ENCODE results near the gene RPS16.
"Not testable (repeated sequence)": the region's sequence is repeated elsewhere in the genome, so short reads cannot be mapped to it uniquely, and the experiment has no call there.

The RPS16 gene

DNA sequence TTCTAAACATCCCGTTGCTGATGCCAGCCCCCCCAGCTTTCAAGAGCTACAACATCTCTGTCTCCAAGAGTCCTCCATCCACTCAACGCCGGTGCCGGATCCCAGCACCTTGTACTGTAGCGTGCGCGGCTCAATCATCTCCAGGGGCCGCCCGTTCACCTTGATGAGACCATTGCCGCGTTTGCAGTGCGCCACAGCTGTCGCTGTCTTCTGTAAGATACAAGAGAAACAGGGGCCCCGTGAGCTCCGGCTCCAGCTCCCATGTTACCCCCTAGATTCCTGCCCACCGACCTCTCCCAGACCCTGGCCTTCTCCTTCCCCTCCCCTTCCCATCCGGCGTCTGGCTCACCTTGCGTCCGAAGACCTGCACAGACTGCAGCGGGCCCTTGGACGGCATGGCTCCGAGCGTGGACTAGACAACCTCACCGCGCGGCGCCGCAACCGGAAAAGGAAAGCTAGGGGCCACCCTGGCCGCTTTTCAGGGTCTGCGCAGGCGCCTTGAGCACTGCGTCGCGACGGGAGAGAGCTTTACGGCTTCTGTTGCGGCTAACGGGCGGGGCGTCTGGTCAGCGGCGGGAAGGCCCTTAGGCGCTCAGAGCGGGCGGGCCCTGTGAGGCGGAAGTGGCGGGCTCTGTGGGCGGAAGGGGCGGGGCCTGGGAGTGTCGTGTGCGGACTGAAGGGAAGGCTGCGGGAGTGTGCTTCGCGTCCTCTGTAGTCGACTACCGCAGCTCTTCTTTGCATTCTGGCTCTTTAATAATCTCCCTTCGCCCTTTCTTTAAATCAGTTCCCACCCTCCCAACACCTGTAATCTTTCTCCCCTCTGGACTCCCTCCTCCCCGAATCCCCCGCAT lies at the start of gene RPS16:
Gene RPS16, minus strand, starts transcription at position 451 of the 851 bp plus-strand sequence. Its CDS starts 54 bp downstream, at position 397.
- peak within 1 kb of the TSS; percentile 83 for H3K27ac ChIP-seq (ENCODE audit: low read length)
- H3K4me1 ChIP-seq (ENCODE audit: control insufficient read depth, low read depth, low read length) = no peaks in the 10 kb centered on the region
- H3K9ac ChIP-seq (ENCODE audit: low read length) = peak within 1 kb of the TSS; percentile 97
- no peaks in the 10 kb centered on the region for H3K27me3 ChIP-seq (ENCODE audit: control insufficient read depth, insufficient read depth, low read length)
- peaks cover 26% of the 10 kb centered on the region for H3K36me3 ChIP-seq (ENCODE audit: control insufficient read depth, low read depth, low read length)
- H3K4me3 ChIP-seq (ENCODE audit: low read length) = peak within 1 kb of the TSS; percentile 98
- H3K9me3 ChIP-seq (ENCODE audit: control insufficient read depth, low read depth, low read length) = no peaks in the 10 kb centered on the region

DNA sequence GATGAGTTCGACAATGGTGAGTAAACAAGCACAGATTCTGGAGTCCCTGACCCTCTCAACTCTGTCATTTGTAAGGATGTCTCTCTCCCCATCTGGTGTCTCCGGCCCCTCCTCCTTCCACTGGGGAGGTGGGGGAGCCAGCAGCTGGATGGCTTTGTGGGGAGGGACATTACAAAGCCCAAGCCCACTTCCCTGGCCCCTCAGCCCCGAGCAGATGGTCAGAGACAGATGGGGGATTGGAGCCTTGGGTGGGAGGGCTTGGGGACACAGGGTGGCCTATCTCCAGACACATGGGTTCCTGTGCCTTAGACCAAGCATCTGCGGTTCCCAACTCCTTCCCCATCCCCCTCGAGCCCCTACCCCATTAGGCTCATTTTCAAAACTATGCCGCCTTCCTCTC lies 47.4 kb upstream of the RPS16 start:
- Histone ChIP-seq H3K27ac (ENCODE audit: low read length) (no peak overlapping the region), H3K4me3 (ENCODE audit: low read length) (no peak overlapping the region), H3K9ac (ENCODE audit: low read length) (no peak overlapping the region), H3K36me3 (ENCODE audit: control insufficient read depth, low read depth, low read length) (peaks cover 38% of the 10 kb centered on the region), H3K9me3 (ENCODE audit: control insufficient read depth, low read depth, low read length) (no peaks in the 10 kb centered on the region), H3K27me3 (ENCODE audit: control insufficient read depth, insufficient read depth, low read length) (no peaks in the 10 kb centered on the region), H3K4me1 (ENCODE audit: control insufficient read depth, low read depth, low read length) (peaks cover 6% of the 10 kb centered on the region)

DNA sequence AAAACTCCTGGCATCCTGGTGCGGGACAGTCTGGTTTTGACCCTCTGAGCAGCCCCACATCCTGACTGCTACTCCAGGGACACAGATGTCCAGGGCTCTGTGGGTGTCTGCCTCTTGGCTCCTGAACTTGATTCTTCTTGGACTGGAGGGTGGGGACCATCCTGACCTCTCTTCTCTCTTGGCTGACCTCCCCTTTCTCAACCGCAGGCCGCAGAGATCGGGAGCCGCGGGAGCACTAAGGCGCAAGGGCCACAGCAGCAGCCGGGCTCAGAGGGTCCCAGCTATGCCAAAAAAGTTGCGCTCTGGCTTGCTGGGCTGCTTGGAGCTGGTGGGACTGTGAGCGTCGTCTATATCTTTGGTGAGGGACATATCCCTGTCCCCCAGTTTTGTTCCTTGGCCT lies 45.9 kb upstream of the RPS16 start:
- Histone ChIP-seq H3K27me3 (ENCODE audit: control insufficient read depth, insufficient read depth, low read length) (no peaks in the 10 kb centered on the region), H3K9ac (ENCODE audit: low read length) (peak overlapping the region; percentile 99), H3K27ac (ENCODE audit: low read length) (peak overlapping the region; percentile 91), H3K36me3 (ENCODE audit: control insufficient read depth, low read depth, low read length) (peaks cover 29% of the 10 kb centered on the region), H3K4me1 (ENCODE audit: control insufficient read depth, low read depth, low read length) (peaks cover 6% of the 10 kb centered on the region), H3K4me3 (ENCODE audit: low read length) (peak overlapping the region; percentile 90), H3K9me3 (ENCODE audit: control insufficient read depth, low read depth, low read length) (no peaks in the 10 kb centered on the region)

DNA sequence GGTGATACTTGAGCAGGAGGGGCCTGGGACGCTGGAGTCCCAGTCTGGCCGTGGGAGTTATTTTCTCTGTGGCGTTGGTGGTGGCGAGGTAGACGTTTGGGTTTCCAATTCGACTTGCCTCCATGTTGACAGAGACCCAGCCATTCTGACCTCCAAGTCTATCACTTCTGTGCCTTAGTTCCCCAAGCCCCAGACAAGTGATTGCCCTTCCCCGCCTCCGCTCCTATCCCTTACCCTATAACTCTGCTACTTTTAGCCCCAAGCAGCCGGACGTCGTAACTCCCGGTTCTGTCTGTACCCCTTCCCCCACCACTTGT lies 45.4 kb upstream of the RPS16 start:
- Histone ChIP-seq H3K4me3 (ENCODE audit: low read length) (peak overlapping the region; percentile 90), H3K9me3 (ENCODE audit: control insufficient read depth, low read depth, low read length) (no peaks in the 10 kb centered on the region), H3K9ac (ENCODE audit: low read length) (peak overlapping the region; percentile 99), H3K4me1 (ENCODE audit: control insufficient read depth, low read depth, low read length) (peaks cover 6% of the 10 kb centered on the region), H3K36me3 (ENCODE audit: control insufficient read depth, low read depth, low read length) (peaks cover 28% of the 10 kb centered on the region), H3K27ac (ENCODE audit: low read length) (peak overlapping the region; percentile 91), H3K27me3 (ENCODE audit: control insufficient read depth, insufficient read depth, low read length) (no peaks in the 10 kb centered on the region)

DNA sequence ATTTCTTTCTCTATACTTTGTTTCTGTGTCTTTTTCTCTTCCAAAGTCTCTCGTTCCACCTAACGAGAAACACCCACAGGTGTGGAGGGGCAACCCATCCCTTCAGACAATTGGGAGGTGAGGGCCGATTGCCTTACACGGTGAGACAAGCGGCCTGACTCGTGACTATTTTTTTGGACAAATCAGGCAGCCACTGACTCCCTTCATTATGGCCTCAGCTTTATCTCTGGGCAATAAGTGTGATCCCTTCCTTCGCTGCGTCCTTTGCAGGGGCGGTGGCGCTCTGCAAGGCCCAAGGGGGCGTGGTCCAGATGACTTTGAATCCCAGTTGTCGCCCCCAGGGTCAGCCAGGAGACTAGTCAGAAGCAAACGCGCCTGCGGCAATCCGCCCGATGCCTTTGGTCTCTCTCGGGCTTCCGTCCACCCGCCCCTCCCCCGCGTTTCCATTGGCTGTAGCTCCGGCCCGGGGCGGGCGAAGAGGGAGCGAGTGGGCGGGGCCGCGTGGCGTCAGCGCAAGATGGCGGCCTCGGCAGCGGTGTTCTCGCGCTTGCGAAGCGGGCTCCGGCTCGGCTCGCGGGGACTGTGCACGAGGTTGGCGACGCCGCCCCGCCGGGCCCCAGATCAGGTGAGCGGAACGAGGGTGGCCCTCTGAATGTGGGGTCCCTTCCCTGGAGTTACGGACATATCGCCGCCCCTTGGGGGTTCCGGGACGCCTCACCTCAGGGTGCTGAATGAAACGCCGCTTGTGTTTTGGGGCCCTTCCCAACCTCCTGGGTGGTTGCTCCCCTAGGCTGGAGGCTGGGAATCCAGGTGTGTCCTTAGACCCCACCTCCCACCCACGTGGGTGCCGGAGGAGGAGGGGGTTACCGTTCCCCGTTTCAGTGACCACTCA lies 44.8 kb upstream of the RPS16 start, which contains the start of gene TIMM50:
Gene TIMM50, plus strand, starts transcription at position 502 of the 892 bp plus-strand sequence. Its CDS starts 16 bp downstream, at position 518.
- Histone ChIP-seq H3K27ac (ENCODE audit: low read length) (peak within 1 kb of the TSS; percentile 91), H3K27me3 (ENCODE audit: control insufficient read depth, insufficient read depth, low read length) (no peaks in the 10 kb centered on the region), H3K9ac (ENCODE audit: low read length) (peak within 1 kb of the TSS; percentile 99), H3K36me3 (ENCODE audit: control insufficient read depth, low read depth, low read length) (peaks cover 27% of the 10 kb centered on the region), H3K4me1 (ENCODE audit: control insufficient read depth, low read depth, low read length) (peaks cover 6% of the 10 kb centered on the region), H3K9me3 (ENCODE audit: control insufficient read depth, low read depth, low read length) (no peaks in the 10 kb centered on the region), H3K4me3 (ENCODE audit: low read length) (peak within 1 kb of the TSS; percentile 90)

DNA sequence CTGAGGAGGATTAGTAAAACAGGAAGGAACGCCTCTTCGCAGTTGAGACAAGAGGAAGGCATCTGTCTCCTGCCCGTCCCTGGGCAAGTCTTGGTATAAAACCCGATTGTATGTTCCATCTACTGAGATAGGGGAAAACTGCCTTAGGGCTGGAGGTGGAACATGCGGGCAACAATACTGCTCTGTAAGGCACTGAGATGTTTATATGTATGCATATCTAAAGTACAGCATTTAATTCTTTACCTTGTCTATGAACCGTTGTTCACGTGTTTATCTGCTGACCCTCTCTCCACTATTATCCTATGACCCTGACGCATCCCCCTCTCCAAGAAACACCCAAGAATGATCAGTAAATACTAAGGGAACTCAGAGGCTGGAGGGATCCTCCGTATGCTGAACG lies 44.2 kb upstream of the RPS16 start:
- Histone ChIP-seq H3K9me3 (ENCODE audit: control insufficient read depth, low read depth, low read length) (no peaks in the 10 kb centered on the region), H3K27me3 (ENCODE audit: control insufficient read depth, insufficient read depth, low read length) (no peaks in the 10 kb centered on the region), H3K27ac (ENCODE audit: low read length) (no peak overlapping the region), H3K4me3 (ENCODE audit: low read length) (peak overlapping the region; percentile 90), H3K4me1 (ENCODE audit: control insufficient read depth, low read depth, low read length) (peaks cover 6% of the 10 kb centered on the region), H3K36me3 (ENCODE audit: control insufficient read depth, low read depth, low read length) (peaks cover 21% of the 10 kb centered on the region), H3K9ac (ENCODE audit: low read length) (peak overlapping the region; percentile 43)

DNA sequence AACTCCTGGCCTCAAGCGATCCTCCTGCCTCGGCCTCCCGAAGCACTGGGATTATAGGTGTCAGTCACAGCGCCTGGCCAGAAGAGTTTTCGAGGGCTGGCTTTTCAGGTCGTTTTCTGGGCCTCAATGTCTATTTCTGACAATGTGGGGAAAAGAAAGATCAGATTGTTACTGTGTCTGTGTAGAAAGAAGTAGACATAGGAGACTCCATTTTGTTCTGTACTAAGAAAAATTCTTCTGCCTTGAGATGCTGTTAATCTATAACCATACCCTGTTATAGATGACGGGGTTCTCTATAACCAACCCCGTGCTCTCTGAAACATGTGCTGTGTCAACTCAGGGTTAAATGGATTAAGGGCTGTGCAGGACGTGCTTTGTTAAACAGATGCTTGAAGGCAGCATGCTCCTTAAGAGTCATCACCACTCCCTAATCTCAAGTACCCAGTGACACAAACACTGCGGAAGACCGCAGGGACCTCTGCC lies 43.6 kb upstream of the RPS16 start:
- not testable (repeated sequence) for H3K9me3 ChIP-seq (ENCODE audit: control insufficient read depth, low read depth, low read length); H3K27ac ChIP-seq (ENCODE audit: low read length); H3K4me1 ChIP-seq (ENCODE audit: control insufficient read depth, low read depth, low read length); H3K4me3 ChIP-seq (ENCODE audit: low read length); H3K27me3 ChIP-seq (ENCODE audit: control insufficient read depth, insufficient read depth, low read length); H3K9ac ChIP-seq (ENCODE audit: low read length)
- H3K36me3 ChIP-seq (ENCODE audit: control insufficient read depth, low read depth, low read length) = peaks cover 26% of the 10 kb centered on the region

DNA sequence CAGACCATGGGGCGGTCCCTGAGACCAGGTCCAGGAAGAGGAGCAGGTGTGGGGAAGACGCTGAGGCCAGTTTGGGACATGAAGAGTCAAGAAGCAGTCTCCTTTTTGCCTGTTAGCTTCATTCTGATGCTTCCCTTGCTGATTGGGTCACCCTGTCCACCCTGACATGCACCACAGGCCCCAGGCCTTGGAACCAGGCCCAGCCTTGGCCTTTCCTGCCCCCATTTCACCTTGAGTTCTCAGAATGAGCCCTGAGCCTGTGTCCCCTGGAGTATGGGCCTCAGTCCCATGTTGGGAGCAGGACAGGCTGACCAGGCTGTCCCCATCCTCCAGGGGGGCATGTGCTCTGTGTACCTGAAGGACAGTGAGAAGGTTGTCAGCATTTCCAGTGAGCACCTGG lies 40.0 kb upstream of the RPS16 start:
- Histone ChIP-seq H3K9ac (ENCODE audit: low read length) (no peak overlapping the region), H3K4me3 (ENCODE audit: low read length) (no peak overlapping the region), H3K36me3 (ENCODE audit: control insufficient read depth, low read depth, low read length) (peaks cover 43% of the 10 kb centered on the region), H3K9me3 (ENCODE audit: control insufficient read depth, low read depth, low read length) (no peaks in the 10 kb centered on the region), H3K27ac (ENCODE audit: low read length) (no peak overlapping the region), H3K27me3 (ENCODE audit: control insufficient read depth, insufficient read depth, low read length) (no peaks in the 10 kb centered on the region), H3K4me1 (ENCODE audit: control insufficient read depth, low read depth, low read length) (peaks cover 6% of the 10 kb centered on the region)

DNA sequence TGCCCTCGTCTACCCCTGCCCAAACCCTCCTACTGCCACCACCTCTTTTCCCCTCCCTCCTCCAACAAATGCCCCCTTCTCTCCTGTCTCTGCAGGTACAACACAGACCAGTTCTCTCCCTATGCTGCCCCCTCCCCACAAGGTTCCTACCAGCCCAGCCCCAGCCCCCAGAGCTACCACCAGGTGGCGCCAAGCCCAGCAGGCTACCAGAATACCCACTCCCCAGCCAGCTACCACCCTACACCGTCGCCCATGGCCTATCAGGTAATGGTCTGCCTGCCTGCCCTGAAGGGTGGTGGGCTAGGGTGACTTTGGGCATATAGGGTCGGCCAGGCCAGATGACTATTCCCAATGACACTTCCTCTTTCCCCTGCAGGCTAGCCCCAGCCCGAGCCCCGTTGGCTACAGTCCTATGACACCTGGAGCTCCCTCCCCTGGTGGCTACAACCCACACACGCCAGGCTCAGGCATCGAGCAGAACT lies 38.4 kb upstream of the RPS16 start:
- H3K4me1 ChIP-seq (ENCODE audit: control insufficient read depth, low read depth, low read length) = no peaks in the 10 kb centered on the region
- no peak overlapping the region for H3K9ac ChIP-seq (ENCODE audit: low read length)
- H3K27me3 ChIP-seq (ENCODE audit: control insufficient read depth, insufficient read depth, low read length) = no peaks in the 10 kb centered on the region
- peaks cover 58% of the 10 kb centered on the region for H3K36me3 ChIP-seq (ENCODE audit: control insufficient read depth, low read depth, low read length)
- no peak overlapping the region for H3K27ac ChIP-seq (ENCODE audit: low read length)
- no peak overlapping the region for H3K4me3 ChIP-seq (ENCODE audit: low read length)
- H3K9me3 ChIP-seq (ENCODE audit: control insufficient read depth, low read depth, low read length) = no peaks in the 10 kb centered on the region

DNA sequence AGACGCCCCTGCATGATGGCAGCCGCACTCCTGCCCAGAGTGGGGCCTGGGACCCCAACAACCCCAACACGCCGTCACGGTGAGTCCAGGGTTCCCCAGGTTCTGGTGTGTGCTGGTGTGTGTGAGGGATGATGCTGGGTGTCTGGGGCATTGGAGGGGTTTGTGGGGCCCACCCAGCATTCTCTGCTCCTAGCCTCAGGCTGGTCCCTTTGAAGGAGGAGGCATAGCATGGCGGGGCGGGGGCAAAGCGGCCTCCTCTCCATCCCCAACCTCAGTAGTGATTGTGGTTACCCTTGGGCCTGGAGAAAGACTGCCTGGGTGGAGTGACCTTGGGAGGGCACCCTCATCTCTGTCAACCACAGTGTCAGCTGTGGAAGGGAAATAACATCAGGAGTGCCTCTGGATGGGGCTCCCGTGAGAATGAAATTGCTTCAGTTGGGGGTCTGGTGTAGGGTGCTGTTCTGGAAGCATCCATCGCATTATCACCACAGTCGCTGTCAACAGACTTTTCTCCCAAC lies 37.8 kb upstream of the RPS16 start:
- Histone ChIP-seq H3K4me3 (ENCODE audit: low read length) (no peak overlapping the region), H3K27ac (ENCODE audit: low read length) (no peak overlapping the region), H3K9ac (ENCODE audit: low read length) (no peak overlapping the region), H3K9me3 (ENCODE audit: control insufficient read depth, low read depth, low read length) (no peaks in the 10 kb centered on the region), H3K36me3 (ENCODE audit: control insufficient read depth, low read depth, low read length) (peaks cover 65% of the 10 kb centered on the region), H3K4me1 (ENCODE audit: control insufficient read depth, low read depth, low read length) (no peaks in the 10 kb centered on the region), H3K27me3 (ENCODE audit: control insufficient read depth, insufficient read depth, low read length) (no peaks in the 10 kb centered on the region)

DNA sequence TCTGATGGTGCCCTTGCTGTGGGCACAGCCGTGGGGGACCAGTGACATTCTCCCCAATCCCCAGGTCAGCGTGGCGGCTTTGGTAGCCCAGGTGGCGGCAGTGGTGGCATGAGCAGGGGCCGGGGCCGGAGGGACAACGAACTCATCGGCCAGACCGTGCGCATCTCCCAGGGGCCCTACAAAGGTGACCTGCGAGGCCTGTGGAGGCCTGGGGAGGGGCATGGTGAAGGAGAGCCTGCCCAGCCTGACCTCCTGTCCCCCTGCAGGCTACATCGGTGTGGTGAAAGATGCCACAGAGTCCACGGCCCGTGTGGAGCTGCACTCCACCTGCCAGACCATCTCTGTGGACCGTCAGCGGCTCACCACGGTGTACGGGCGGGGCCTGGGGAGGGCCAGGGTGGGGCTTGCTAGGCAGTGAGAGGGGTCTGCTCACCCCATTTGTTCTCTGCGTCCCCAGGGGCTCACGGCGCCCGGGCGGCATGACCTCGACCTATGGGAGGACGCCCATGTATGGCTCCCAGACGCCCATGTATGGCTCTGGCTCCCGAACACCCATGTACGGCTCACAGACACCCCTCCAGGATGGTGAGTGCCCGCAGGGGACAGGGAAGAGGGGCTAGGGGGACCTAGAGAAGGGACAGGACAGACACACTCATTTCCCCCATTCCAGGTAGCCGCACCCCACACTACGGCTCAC lies 37.1 kb upstream of the RPS16 start:
- Histone ChIP-seq H3K9ac (ENCODE audit: low read length) (no peak overlapping the region), H3K27me3 (ENCODE audit: control insufficient read depth, insufficient read depth, low read length) (no peaks in the 10 kb centered on the region), H3K4me3 (ENCODE audit: low read length) (no peak overlapping the region), H3K4me1 (ENCODE audit: control insufficient read depth, low read depth, low read length) (no peaks in the 10 kb centered on the region), H3K9me3 (ENCODE audit: control insufficient read depth, low read depth, low read length) (no peaks in the 10 kb centered on the region), H3K36me3 (ENCODE audit: control insufficient read depth, low read depth, low read length) (peaks cover 71% of the 10 kb centered on the region), H3K27ac (ENCODE audit: low read length) (no peak overlapping the region)
